Activated CD8-positive, alpha-beta memory T cell treated with anti-CD3 and anti-CD28 coated beads for 24 hours (primary cell): ENCODE measurements around the gene LRRC26.
A peak's percentile ranks its signal among the peaks of the same experiment; 100 is the strongest.

Experiments
- DNase-seq: peaks from one replicate; pipeline ENCODE4 v3.0.0-alpha.2; 2020

Gene LRRC26

GRCh38 chr9:137166380-137167229, 3.2 kb downstream of the LRRC26 start:
- DNase-seq: no peak

GRCh38 chr9:137165250-137165836, 4.5 kb downstream of the LRRC26 start:
- no peak for DNase-seq

- DNase-seq: no peak
These were observed 5.2 kb downstream of the LRRC26 start for GRCh38 chr9:137164370-137165249.

- DNase-seq: no peak
These were observed 6.0 kb downstream of the LRRC26 start for GRCh38 chr9:137163805-137164204.

- DNase-seq: no peak
These were observed 6.5 kb downstream of the LRRC26 start for GRCh38 chr9:137163365-137163715.

GRCh38 chr9:137162505-137163364, 7.1 kb downstream of the LRRC26 start:
- no peak for DNase-seq

GRCh38 chr9:137161558-137162486, 8.0 kb downstream of the LRRC26 start:
- DNase-seq: no peak

GRCh38 chr9:137160716-137161557, 8.9 kb downstream of the LRRC26 start:
- no peak for DNase-seq

- DNase-seq: no peak
These were observed 9.8 kb downstream of the LRRC26 start for GRCh38 chr9:137160054-137160425.

- no peak for DNase-seq
These were observed 10.5 kb downstream of the LRRC26 start for GRCh38 chr9:137159105-137160053.

- DNase-seq: no peak
These were observed 11.2 kb downstream of the LRRC26 start for GRCh38 chr9:137158625-137159024.

- no peak for DNase-seq
These were observed 12.0 kb downstream of the LRRC26 start for GRCh38 chr9:137157618-137158415.

- peak; percentile 83 for DNase-seq
These were observed 13.1 kb downstream of the LRRC26 start for GRCh38 chr9:137156567-137157375.

GRCh38 chr9:137152844-137153405, 16.9 kb downstream of the LRRC26 start:
- no peak for DNase-seq

GRCh38 chr9:137150617-137151457, 19.0 kb downstream of the LRRC26 start:
- DNase-seq: peak; percentile 84

GRCh38 chr9:137149942-137150616, 19.8 kb downstream of the LRRC26 start:
- no peak for DNase-seq
